ENCODE results near the gene APAF1.

GRCh38 chr12:98660521-98660920 is 15.4 kb downstream of the APAF1 start:
- no peak for TF ChIP-seq CTCF (IDR thresholded peaks at IDR 0.05; ENCODE audit: low read length)
- TF ChIP-seq EZH2 (IDR thresholded peaks at IDR 0.05; ENCODE audit: borderline replicate concordance, low read length) = no peak
